ENCODE data around the gene RDH12.

The RDH12 gene

DNA sequence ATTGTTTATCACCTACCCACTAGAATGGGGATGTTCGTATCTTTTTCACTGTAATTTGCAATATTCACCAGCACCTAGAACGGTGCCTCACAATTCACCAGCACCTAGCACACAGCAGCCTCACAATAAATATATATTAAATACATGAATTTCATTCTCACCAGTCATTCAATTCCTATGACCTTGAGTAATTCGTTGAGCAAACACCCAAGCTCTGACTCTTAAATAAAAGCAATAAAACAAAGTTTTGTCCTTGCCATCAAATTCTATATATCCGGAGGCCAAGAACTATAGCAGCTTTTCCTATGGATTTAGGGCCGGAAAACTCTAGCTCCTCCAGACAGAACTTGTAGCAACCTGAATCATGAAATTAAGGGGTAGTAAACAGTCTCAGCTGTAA lies 28.2 kb upstream of the RDH12 start:
- Histone ChIP-seq H3K4me2 (ENCODE audit: low read depth, low read length, poor library complexity, severe bottlenecking) (peak overlapping the region; percentile 97), H3K9ac (ENCODE audit: low read length) (peak overlapping the region; percentile 74), H3K9me2 (replicated peaks; ENCODE audit: insufficient read depth, low read length) (no peaks in the 10 kb centered on the region), H3K36me3 (ENCODE audit: low read length) (no peaks in the 10 kb centered on the region; the same call in 1 of the 2 replicates), H3K27me3 (ENCODE audit: low read length) (no peaks in the 10 kb centered on the region), H3K79me2 (ENCODE audit: insufficient read depth, low read length) (peaks cover 59% of the 10 kb centered on the region), H3F3A (ENCODE audit: insufficient read depth) (peaks cover 20% of the 10 kb centered on the region), H4K20me1 (ENCODE audit: low read depth, low read length) (peaks cover 7% of the 10 kb centered on the region; the same call in 1 of the 2 replicates), H3K27ac (ENCODE audit: low read depth, low read length) (no peak overlapping the region), H3K4me3 (ENCODE audit: insufficient read depth, low read length, poor library complexity, severe bottlenecking) (peak overlapping the region; percentile 74), H3K9me3 (ENCODE audit: insufficient read depth, low read length) (no peaks in the 10 kb centered on the region), H2AFZ (ENCODE audit: low read depth, low read length, severe bottlenecking) (no peak overlapping the region)
- TF ChIP-seq, protein P1, sequence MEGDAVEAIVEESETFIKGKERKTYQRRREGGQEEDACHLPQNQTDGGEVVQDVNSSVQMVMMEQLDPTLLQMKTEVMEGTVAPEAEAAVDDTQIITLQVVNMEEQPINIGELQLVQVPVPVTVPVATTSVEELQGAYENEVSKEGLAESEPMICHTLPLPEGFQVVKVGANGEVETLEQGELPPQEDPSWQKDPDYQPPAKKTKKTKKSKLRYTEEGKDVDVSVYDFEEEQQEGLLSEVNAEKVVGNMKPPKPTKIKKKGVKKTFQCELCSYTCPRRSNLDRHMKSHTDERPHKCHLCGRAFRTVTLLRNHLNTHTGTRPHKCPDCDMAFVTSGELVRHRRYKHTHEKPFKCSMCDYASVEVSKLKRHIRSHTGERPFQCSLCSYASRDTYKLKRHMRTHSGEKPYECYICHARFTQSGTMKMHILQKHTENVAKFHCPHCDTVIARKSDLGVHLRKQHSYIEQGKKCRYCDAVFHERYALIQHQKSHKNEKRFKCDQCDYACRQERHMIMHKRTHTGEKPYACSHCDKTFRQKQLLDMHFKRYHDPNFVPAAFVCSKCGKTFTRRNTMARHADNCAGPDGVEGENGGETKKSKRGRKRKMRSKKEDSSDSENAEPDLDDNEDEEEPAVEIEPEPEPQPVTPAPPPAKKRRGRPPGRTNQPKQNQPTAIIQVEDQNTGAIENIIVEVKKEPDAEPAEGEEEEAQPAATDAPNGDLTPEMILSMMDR (IDR thresholded peaks at IDR 0.05; ENCODE audit: insufficient read depth, low read length, poor library complexity, severe bottlenecking), result no peak
- TF ChIP-seq EZH2phosphoT487 (conservative IDR thresholded peaks at IDR 0.05; ENCODE audit: low read length), result no peak

DNA sequence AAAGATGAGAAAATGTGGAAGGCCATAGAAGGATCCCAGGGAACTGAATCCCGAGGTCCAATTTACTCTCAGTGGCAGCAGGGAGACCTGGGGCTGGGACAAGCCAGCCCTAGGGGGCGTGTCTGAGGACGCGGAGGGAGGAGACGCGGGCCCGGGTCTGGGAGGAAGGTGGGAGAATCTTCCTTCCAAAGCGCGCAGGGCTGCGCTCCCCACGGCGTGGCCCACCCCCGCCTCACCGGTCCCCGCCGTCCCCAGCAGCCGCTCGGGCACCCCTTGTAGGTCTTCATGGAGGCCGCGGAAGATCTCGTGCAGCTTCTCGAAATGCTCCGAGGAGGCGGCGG lies 27.6 kb upstream of the RDH12 start:
- H3K27ac ChIP-seq (ENCODE audit: low read depth, low read length), result peak overlapping the region; percentile 75; the same call in 1 of the 2 replicates
- TF ChIP-seq EZH2phosphoT487 (conservative IDR thresholded peaks at IDR 0.05; ENCODE audit: low read length), result no peak
- TF ChIP-seq, protein P1 (IDR thresholded peaks at IDR 0.05; ENCODE audit: insufficient read depth, low read length, poor library complexity, severe bottlenecking), result no peak
- peaks cover 7% of the 10 kb centered on the region; the same call in 1 of the 2 replicates for H4K20me1 ChIP-seq (ENCODE audit: low read depth, low read length)
- peaks cover 17% of the 10 kb centered on the region for H3F3A ChIP-seq (ENCODE audit: insufficient read depth)
- H3K4me3 ChIP-seq (ENCODE audit: insufficient read depth, low read length, poor library complexity, severe bottlenecking), result peak overlapping the region; percentile 74
- H3K9me2 ChIP-seq (replicated peaks; ENCODE audit: insufficient read depth, low read length), result no peaks in the 10 kb centered on the region
- H3K27me3 ChIP-seq (ENCODE audit: low read length), result no peaks in the 10 kb centered on the region
- H3K79me2 ChIP-seq (ENCODE audit: insufficient read depth, low read length), result peaks cover 52% of the 10 kb centered on the region
- H3K9ac ChIP-seq (ENCODE audit: low read length), result peak overlapping the region; percentile 74
- peak overlapping the region; percentile 97 for H3K4me2 ChIP-seq (ENCODE audit: low read depth, low read length, poor library complexity, severe bottlenecking)
- H3K36me3 ChIP-seq (ENCODE audit: low read length), result no peaks in the 10 kb centered on the region; the same call in 1 of the 2 replicates
- H3K9me3 ChIP-seq (ENCODE audit: insufficient read depth, low read length), result no peaks in the 10 kb centered on the region
- H2AFZ ChIP-seq (ENCODE audit: low read depth, low read length, severe bottlenecking), result peak overlapping the region; percentile 72

DNA sequence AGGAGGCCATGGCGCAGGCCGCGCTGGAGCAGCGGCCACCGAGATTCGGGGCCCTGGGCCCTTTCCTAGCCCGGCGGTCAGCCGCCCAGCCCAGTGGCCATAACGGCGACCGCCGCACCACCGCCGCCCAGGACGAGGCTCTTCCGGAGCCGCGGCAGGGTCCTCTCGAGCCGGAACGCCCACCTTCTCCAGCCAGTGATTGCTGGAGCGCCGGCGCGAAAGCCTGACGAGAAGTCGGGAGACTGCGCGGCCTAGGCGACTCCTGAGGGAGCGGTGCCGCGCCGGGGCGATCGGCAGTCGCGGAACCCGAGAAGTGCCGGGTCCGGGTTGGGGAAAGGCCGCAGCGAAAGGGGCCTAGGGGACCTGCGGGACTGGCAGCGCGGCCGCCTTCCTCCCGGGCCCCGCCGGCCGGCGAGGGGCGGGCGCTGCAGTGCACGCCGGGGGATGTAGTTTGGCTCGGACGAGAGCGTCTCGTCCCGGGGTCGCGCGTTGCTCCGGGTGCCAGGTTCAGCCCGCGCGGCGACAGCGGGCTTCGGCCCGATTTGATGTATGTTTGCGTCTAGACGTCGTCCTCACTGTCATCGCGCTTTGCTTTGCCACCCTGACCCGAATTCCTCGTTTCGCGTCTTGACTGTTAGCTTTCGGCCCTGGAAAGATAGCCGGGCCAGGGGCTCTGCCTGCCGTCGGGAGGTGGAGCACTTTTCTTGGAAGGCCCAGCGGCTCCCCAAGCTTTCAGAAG lies 27.0 kb upstream of the RDH12 start, which contains the start of gene VTI1B:
Gene VTI1B, minus strand, starts transcription at position 153 of the 739 bp plus-strand sequence. Its CDS starts 143 bp downstream, at position 10.
- peak within 1 kb of the TSS; percentile 97 for H3K4me2 ChIP-seq (ENCODE audit: low read depth, low read length, poor library complexity, severe bottlenecking)
- H3K27me3 ChIP-seq (ENCODE audit: low read length), result no peaks in the 10 kb centered on the region
- TF ChIP-seq EZH2phosphoT487 (conservative IDR thresholded peaks at IDR 0.05; ENCODE audit: low read length), result no peak
- TF ChIP-seq, protein P1 (IDR thresholded peaks at IDR 0.05; ENCODE audit: insufficient read depth, low read length, poor library complexity, severe bottlenecking), result no peak
- H3K9me2 ChIP-seq (replicated peaks; ENCODE audit: insufficient read depth, low read length), result no peaks in the 10 kb centered on the region
- peak within 1 kb of the TSS; percentile 72 for H2AFZ ChIP-seq (ENCODE audit: low read depth, low read length, severe bottlenecking)
- H3K9me3 ChIP-seq (ENCODE audit: insufficient read depth, low read length), result no peaks in the 10 kb centered on the region
- H3K4me3 ChIP-seq (ENCODE audit: insufficient read depth, low read length, poor library complexity, severe bottlenecking), result peak within 1 kb of the TSS; percentile 74
- peak within 1 kb of the TSS; percentile 75 for H3K27ac ChIP-seq (ENCODE audit: low read depth, low read length)
- peaks cover 17% of the 10 kb centered on the region for H3F3A ChIP-seq (ENCODE audit: insufficient read depth)
- H4K20me1 ChIP-seq (ENCODE audit: low read depth, low read length), result peaks cover 7% of the 10 kb centered on the region; the same call in 1 of the 2 replicates
- H3K36me3 ChIP-seq (ENCODE audit: low read length), result no peaks in the 10 kb centered on the region; the same call in 1 of the 2 replicates
- H3K9ac ChIP-seq (ENCODE audit: low read length), result peak within 1 kb of the TSS; percentile 74
- peaks cover 47% of the 10 kb centered on the region for H3K79me2 ChIP-seq (ENCODE audit: insufficient read depth, low read length)

Data from SU-DHL-6 (cell line).